ENCODE measurements around the gene COL12A1. TPM values are rescaled to one million over a fixed set of nuclear protein-coding genes. Genes with fewer than 3 reads are reported as not detected.

Gene COL12A1
- total RNA-seq, 1 donor from 2014 or later: 11.3 TPM

- no peak overlapping the region for H3K4me3 ChIP-seq (ENCODE audit: low read depth, low read length)
- TF ChIP-seq CTCF (IDR thresholded peaks at IDR 0.05; ENCODE audit: insufficient read depth, low read length, severe bottlenecking): no peak
- FAIRE-seq (no peak), DNase-seq (ENCODE audit: low read depth) (no peak)
- no peaks in the 10 kb centered on the region for H3K27me3 ChIP-seq (ENCODE audit: control insufficient read depth, insufficient read depth, low read length)
- H3K36me3 ChIP-seq (ENCODE audit: control insufficient read depth, insufficient read depth, low read length): no peaks in the 10 kb centered on the region
Measured at GRCh38 chr6:75041381-75041780, 164.5 kb downstream of the COL12A1 start.

Other genes starting within 250 kb of the COL12A1 start
- gene COX7A2, start 37.7 kb upstream of the COL12A1 start, total RNA-seq: 124 and 176 TPM in 2 replicates
- 96.9 and 118 TPM in 2 replicates for gene TMEM30A, start 78.7 kb upstream of the COL12A1 start, total RNA-seq